Liver (tissue), 2 donors: ENCODE measurements around the gene LRRC45.

Experiments used
- RXRA ChIP-seq, 2 donors: IDR thresholded peaks; 2 replicates each; pipeline ENCODE4 v1.6.1; 2017 to 2018; ENCODE audit warnings: antibody characterized with exemption in 2 of 2, mild to moderate bottlenecking in 1 of 2
- TF ChIP-seq, protein P1 (sequence below): IDR thresholded peaks from 2 replicates; pipeline ENCODE4 v1.6.1; 2016; ENCODE audit warnings: antibody characterized with exemption
- donor health status: healthy.

DNA sequence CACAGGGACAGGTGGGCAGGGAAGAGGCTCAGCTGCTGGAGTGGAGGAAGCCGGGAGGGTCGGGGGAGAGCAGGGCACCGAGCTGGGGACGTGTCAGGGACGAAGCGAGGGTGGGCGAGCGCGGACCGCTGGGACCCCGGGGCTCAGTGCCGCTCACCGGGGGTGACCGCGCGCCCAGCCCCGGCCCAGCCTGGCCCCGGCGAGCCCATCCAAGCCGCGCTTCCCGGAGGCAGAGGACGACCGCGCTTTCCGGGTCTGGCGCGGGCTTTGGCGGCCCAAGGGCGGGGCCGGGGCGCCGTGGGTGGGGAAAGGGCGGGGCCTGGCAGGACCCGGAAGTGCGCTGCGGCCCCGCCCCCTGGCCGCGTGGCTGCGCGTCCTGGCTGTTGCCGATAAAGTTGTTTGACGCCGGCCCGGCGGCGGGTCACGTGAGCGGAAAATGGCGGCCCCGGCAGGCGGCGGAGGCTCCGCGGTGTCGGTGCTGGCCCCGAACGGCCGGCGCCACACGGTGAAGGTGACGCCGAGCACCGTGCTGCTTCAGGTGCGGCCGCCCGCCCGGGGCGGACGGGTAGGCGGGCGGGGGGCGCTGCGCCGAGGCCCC is 45.8 kb upstream of the LRRC45 start, which contains the start of gene ASPSCR1:
- no peak for TF ChIP-seq RXRA (IDR thresholded peaks at IDR 0.05)
- TF ChIP-seq, protein P1, sequence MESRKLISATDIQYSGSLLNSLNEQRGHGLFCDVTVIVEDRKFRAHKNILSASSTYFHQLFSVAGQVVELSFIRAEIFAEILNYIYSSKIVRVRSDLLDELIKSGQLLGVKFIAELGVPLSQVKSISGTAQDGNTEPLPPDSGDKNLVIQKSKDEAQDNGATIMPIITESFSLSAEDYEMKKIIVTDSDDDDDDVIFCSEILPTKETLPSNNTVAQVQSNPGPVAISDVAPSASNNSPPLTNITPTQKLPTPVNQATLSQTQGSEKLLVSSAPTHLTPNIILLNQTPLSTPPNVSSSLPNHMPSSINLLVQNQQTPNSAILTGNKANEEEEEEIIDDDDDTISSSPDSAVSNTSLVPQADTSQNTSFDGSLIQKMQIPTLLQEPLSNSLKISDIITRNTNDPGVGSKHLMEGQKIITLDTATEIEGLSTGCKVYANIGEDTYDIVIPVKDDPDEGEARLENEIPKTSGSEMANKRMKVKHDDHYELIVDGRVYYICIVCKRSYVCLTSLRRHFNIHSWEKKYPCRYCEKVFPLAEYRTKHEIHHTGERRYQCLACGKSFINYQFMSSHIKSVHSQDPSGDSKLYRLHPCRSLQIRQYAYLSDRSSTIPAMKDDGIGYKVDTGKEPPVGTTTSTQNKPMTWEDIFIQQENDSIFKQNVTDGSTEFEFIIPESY: no peak
